Head of caudate nucleus (tissue), 42 donors: Measurements from ENCODE around the gene PRICKLE3.
A peak's percentile ranks its signal among the peaks of the same experiment; 100 is the strongest.
"Not testable (repeated sequence)": the region's sequence is repeated elsewhere in the genome, so short reads cannot be mapped to it uniquely, and the experiment has no call there.

ENCODE experiments used
- DNase-seq, 42 donors: peaks; one replicate each; pipeline versions ENCODE4 v3.0.0 to v3.0.0-alpha.2; 2020 to 2021; ENCODE audit warnings: mixed read lengths in 7 of 42
- intact Hi-C: fragments of 100-400 bp; cut with DNase I; formaldehyde crosslinking; loops from one replicate; pipeline ENCODE4 v1.15.0; 2022

The PRICKLE3 gene

GRCh38 chrX:49166914-49167739 lies 19.0 kb downstream of the PRICKLE3 start:
- intact Hi-C loops = no loop called here
- peak in 26 of 42 donors; percentile 15 to 62 (median 36) for DNase-seq

- intact Hi-C loops = no loop called here
These were observed 20.0 kb downstream of the PRICKLE3 start for GRCh38 chrX:49165901-49166881.

GRCh38 chrX:49164589-49165360 lies 21.4 kb downstream of the PRICKLE3 start:
- intact Hi-C loops = no loop called here
- DNase-seq = no peak

More at GRCh38 chrX:49165901-49166881, 20.0 kb downstream of the PRICKLE3 start:
- peak; percentile 31 to 77 (median 60) for DNase-seq

GRCh38 chrX:49163555-49164419 lies 22.4 kb downstream of the PRICKLE3 start:
- intact Hi-C loops = no loop called here

GRCh38 chrX:49162620-49163019 lies 23.6 kb downstream of the PRICKLE3 start, which contains the start of gene MAGIX:
MAGIX (plus strand) TSS chrX:49162758; CDS start chrX:49162890, 132 bp downstream.
- intact Hi-C loops = no loop called here
- no peak for DNase-seq

More at GRCh38 chrX:49163555-49164419, 22.4 kb downstream of the PRICKLE3 start:
- peak; percentile 77 to 94 (median 86) for DNase-seq

- no peak for DNase-seq
- intact Hi-C loops = no loop called here
These were observed 24.5 kb downstream of the PRICKLE3 start for GRCh38 chrX:49161632-49162031.

GRCh38 chrX:49160908-49161307 lies 25.3 kb downstream of the PRICKLE3 start:
- intact Hi-C loops = no loop called here

GRCh38 chrX:49157194-49157593 lies 29.0 kb downstream of the PRICKLE3 start:
- intact Hi-C loops = no loop called here
- no peak for DNase-seq

More at GRCh38 chrX:49160908-49161307, 25.3 kb downstream of the PRICKLE3 start:
- no peak for DNase-seq

GRCh38 chrX:49155900-49156837 lies 30.0 kb downstream of the PRICKLE3 start:
- DNase-seq = peak; percentile 71 to 94 (median 88)
- intact Hi-C loops = no loop called here

GRCh38 chrX:49155243-49155899 lies 30.8 kb downstream of the PRICKLE3 start:
- intact Hi-C loops = no loop called here

GRCh38 chrX:49153467-49153866 lies 32.7 kb downstream of the PRICKLE3 start:
- intact Hi-C loops = no loop called here
- DNase-seq = no peak

More at GRCh38 chrX:49155243-49155899, 30.8 kb downstream of the PRICKLE3 start:
- DNase-seq = peak in 24 of 42 donors; percentile 6 to 71 (median 37)

GRCh38 chrX:49149291-49149690 lies 36.9 kb downstream of the PRICKLE3 start:
- intact Hi-C loops = not testable (repeated sequence)

GRCh38 chrX:49148390-49149100 lies 37.6 kb downstream of the PRICKLE3 start:
- intact Hi-C loops, DNase-seq: not testable (repeated sequence)

More at GRCh38 chrX:49149291-49149690, 36.9 kb downstream of the PRICKLE3 start:
- not testable (repeated sequence) for DNase-seq

- intact Hi-C loops = no loop called here
- DNase-seq = no peak
These were observed 38.2 kb downstream of the PRICKLE3 start for GRCh38 chrX:49147936-49148335.

GRCh38 chrX:49147282-49147681 lies 38.9 kb downstream of the PRICKLE3 start:
- no peak for DNase-seq
- intact Hi-C loops = no loop called here
